Activated naive CD8-positive, alpha-beta T cell treated with anti-CD3 and anti-CD28 coated beads, Interleukin-2, amount 50 U/mL, for 16 hours (primary cell): ENCODE measurements around the gene SCN5A.
"Not testable (repeated sequence)": the region's sequence is repeated elsewhere in the genome, so short reads cannot be mapped to it uniquely, and the experiment has no call there.

Source experiments
- DNase-seq: peaks from one replicate; pipeline ENCODE4 v3.0.0-alpha.2; 2020; ENCODE audit warnings: low read depth, low spot score

The SCN5A gene

GRCh38 chr3:38579141-38579540 is 70.3 kb downstream of the SCN5A start:
- no peak for DNase-seq

- no peak for DNase-seq
Observed at GRCh38 chr3:38578551-38578950, 70.9 kb downstream of the SCN5A start.

DNA sequence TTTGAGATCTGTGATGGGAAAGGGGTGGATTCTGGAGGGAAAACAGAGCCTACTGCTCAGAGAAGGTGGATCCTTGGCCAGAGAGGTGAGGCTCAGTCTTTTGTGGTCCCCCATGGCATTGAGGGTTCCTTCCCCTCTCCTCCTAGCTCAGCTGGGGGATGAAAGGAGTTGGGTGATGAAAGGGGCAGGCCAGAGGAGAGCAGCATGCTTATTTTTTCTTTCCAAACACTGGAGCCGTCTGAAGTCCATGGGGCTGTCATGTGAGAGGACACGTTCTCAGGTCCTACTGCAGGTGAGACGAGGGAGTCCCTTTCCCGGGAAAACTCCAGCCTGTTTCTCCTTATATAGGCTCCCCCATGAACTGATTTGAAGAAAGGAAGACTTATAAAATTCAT is 71.4 kb downstream of the SCN5A start:
- no peak for DNase-seq

DNA sequence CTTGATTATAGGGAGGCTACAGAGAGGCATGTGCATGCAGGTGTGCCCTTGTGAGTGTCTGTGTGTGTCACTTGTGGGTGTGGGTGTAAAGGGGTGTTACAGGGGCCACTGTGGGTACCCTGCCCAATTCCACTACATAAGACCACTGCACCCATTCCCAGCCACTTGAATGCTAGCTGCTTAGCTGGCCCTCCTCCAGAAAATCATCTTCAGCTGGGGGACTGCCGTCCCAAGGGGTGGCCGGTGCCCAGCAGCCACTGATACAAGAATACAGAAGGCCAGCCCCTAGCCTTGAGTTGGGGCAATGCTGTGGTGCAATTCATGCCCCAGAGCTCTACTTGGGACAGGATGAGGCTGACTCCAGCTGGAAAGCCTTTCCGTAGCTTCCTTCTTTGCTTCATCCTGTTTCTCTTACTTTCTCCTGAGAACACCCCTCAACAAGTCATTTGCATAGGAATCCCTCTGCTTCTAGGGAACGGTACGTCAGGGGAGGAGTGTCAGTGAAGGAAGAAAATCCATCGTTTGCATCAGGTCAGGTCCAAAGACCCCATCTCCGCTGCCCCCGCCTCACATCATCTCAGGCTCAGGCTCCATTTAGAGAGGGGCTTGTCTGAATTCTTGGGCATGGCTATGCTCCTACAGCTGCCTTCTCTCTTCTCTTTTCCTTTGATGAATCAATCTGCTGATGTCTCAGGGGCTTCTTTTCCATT is 72.0 kb downstream of the SCN5A start:
- DNase-seq: no peak

- DNase-seq: no peak
Observed at GRCh38 chr3:38576526-38577370, 72.7 kb downstream of the SCN5A start.

GRCh38 chr3:38576131-38576525 is 73.4 kb downstream of the SCN5A start:
- no peak for DNase-seq

DNA sequence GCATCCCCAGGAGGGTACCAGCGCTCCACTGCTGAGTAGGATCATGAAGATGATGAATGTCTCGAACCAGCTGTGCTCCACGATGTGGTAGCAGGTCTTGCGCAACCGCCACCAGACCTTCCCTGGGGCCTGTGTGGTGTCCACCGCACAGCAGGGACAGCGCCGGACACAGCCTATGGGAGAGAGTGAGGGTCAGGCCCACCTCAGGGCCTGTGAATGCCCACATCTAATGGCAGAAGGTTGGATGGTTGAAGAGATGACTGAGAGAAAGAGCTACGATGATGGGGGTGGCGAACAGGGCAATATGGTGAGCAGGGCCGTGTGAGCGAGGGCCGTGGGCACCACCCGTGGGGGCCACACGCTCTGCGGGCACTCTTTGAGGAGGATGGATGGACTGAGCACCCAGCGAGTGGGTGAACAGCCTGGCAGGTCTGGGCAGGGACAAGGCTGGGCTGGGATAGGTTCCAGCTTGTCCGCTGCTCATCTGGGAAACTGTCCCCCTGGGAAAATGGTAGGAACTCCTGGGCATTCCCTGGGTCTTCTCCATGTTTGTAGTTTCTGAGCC is 74.1 kb downstream of the SCN5A start:
- no peak for DNase-seq

DNA sequence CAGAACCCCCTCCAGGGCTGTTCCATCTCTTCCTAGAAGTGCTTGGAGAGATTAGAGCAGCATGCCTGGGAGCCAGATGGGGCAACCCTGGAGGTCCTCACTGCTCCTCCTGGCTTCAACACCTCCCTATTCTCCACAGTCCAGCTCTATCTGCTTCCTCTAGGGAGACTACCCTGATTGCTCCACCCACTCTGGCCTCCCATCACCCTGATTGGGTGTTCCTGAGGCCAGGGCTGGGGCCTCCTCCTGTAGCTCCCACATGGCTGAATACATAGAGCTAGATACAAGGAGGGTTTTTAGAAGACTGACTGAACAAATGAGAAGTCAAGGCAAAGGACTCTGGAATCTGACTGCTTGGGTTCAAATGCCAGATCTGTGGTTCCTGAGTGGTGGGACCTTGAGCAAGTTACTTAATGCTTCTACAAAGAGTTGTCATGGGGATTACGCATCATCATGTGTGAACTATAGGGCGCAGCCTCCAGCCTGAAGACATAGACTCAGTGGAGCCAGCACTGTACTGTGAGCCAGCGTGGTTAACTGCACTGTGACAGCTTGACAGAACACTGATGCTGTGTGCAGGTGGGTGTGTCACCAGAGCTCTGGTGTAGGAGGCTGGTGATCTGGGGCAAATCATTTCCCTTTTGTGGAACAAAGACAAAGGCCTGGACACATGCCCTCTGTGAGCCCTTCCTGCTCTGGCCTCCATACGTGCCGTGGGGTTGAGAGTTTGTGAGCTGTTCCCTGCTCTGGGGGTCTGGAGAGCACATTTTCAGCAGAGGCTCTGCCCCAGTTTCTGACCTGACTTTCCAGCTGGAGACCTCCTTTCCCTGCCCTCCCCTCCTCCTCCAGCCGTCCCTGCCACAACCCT is 74.8 kb downstream of the SCN5A start:
- DNase-seq: no peak

GRCh38 chr3:38573556-38573955 is 75.9 kb downstream of the SCN5A start:
- DNase-seq: no peak

- no peak for DNase-seq
Observed at GRCh38 chr3:38573111-38573510, 76.4 kb downstream of the SCN5A start.

DNA sequence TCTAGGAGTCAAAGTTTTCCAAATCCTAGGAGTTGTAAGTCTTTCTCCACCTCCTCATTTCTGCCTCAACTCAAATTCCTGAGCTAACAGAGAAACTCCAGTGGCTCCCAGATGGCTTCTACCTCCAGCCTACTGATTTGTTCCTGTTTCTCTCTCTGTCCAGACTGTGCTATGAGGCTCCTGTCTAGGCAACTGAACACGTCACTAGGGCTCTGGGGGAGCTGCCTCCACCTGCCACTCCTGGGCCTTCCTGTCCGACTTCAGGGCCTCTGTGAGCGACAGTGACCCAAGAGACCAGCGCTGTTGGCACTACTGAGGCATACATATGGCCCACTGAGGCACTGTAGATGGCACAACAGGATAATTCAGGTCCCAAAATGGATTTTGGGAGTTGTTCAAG is 82.0 kb downstream of the SCN5A start:
- DNase-seq: no peak

DNA sequence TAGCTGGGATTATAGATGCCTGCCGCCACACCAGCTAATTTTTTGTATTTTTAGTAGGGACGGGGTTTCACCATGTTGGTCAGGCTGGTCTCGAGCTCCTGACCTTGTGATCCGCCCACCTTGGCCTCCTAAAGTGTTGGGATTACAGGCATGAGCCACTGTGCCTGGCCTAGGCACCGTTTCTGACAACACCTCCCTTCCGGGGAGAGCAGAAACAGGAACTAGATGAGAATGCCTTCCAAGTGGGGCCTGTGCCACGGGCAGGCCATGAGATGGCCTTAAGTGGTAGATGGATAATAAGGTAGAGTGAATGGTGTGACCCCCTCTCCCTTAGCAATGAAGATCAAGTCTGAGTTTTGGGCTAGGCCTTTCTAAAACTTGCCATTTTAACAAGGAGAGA is 82.7 kb downstream of the SCN5A start:
- not testable (repeated sequence) for DNase-seq

DNA sequence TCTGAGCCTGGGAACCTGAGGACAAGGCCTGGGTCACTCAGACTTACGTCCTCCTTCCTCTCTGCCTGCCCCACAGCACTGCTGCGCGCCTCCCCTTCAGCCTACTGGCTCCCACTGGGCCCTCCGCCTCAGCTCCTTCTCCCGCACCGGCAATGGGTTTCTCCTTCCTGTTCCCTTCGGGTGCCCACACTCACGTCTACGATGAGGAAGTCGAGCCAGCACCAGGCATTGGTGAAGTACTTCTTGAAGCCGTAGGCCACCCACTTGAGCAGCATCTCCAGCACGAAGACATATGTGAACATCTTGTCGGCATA is 83.3 kb downstream of the SCN5A start:
- DNase-seq: no peak

DNA sequence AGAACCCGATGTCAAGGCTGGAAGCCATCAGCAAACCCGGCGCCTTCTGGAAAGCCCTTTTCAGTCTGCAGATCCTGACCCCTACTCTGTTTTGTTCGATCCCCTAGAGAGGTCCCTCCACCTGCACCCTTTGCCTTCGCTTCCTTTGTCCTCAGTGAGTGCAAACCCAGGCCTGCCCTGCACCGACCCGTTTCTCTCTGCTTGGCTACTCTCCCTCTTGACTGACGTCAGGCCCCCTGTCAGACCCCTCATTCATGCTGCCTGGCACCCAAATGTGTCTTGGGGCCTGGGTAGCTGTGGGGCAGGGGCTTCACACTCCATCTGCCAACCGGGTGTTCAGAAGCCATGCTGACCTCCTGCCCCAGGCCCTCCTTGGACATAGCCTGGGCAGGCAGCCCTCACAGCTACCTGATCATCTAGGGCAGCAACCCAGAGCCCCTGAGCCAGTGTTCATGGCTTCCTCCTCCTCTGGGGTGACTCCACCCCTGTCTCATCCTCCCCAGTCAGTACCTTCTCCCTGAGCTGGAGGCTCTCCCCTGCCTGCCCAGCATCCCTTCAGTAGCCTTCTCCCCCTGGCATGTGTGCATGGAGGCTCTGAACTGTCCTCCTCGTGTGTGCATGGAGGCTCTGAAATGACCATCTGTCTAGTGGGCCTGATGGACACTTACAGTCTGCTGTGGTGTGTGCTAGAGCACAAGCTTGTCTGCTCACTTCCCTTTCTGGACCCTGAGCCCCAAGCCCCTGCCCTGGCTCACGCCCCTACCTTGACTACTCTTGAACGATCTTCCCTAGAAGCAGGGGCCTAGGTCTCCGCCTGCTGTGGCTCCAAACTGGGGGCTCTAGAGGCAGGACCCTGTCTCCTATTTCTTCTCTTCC is 83.9 kb downstream of the SCN5A start:
- DNase-seq: no peak

- no peak for DNase-seq
Observed at GRCh38 chr3:38564631-38565338, 84.7 kb downstream of the SCN5A start.

- DNase-seq: no peak
Observed at GRCh38 chr3:38563886-38564270, 85.6 kb downstream of the SCN5A start.

- DNase-seq: no peak
Observed at GRCh38 chr3:38563070-38563885, 86.2 kb downstream of the SCN5A start.

- no peak for DNase-seq
Observed at GRCh38 chr3:38562467-38562925, 87.0 kb downstream of the SCN5A start.

GRCh38 chr3:38561746-38562466 is 87.6 kb downstream of the SCN5A start:
- DNase-seq: no peak
